GM18505 (cell line): Measurements from ENCODE around the gene NPBWR2.
"Not testable (repeated sequence)": the region's sequence is repeated elsewhere in the genome, so short reads cannot be mapped to it uniquely, and the experiment has no call there.

Source experiments
- ATAC-seq: cut with Tn5 transposase; IDR thresholded peaks from one replicate; pipeline ENCODE4 v1.9.1; 2021; ENCODE audit not compliant: unreplicated experiment
- POLR2A ChIP-seq: IDR thresholded peaks from 4 replicates; pipeline ENCODE4 v1.6.1; 2011; ENCODE audit warnings: borderline replicate concordance; ENCODE audit not compliant: insufficient read depth, insufficient read length; ENCODE audit errors: extremely low read depth

Gene NPBWR2

DNA sequence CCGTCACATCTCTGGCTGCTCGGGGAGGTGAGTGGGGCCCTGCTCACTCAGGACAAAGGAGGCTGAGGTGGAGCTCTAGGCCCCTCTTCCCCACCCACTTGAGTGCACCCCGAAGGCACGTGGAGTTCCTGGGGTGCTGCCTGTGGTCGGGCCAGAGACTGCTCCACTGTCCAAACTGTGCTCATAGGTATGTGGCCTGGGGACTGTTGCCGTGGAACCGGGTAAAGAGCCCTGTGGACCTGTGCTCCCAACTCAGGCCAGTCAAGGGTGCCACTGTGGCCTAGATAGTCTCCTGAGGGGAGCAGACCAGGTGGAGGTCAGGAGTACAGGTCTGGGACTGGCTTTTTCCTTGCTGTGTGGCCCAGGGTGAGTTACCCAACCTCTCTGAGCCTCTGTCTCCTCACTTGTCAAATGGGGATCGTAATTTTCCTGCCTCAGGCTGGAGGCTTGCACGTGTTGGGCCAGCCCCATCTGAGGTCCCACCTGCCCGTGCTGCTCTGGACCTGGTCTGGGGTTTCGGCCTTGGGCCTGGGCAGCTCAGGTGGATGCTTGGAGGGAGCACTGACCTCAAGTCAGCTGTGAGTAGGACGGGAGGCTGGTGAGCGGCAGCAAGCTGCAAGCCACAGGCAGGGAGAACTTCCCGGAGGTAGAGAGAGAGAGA is 12.4 kb upstream of the NPBWR2 start:
- no peak for TF ChIP-seq POLR2A
- no peak for ATAC-seq

DNA sequence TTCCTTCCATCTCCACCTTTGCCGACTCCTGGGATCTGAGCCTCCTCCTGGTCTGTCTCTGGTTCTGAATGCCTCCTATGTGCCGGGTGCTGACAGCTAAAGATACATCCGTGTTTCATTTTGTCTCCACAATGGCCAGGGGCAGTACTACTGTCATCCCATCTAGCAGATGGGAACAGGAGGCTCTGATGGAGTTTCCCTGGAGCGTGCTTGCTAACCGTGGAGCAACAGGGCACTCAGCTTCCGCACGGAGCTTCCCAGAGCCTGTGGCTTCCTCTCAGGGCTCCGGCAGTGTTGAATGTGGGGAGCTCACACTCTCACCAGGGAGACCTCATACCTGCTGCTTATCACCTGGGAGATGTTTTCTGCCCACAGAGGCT is 11.9 kb upstream of the NPBWR2 start:
- TF ChIP-seq POLR2A = no peak
- no peak for ATAC-seq

DNA sequence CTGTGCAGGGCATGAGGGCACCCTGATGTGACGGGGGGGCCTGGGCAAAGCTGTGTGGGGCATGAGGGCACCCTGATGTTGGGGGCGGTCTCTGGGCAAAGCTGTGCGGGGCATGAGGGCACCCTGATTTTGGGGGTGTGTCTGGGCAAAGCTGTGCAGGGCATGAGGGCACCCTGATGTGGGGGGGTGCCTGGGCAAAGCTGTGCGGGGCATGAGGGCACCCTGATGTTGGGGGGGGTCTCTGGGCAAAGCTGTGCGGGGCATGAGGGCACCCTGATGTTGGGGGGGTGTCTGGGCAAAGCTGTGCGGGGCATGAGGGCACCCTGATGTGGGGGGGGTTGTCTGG is 10.0 kb upstream of the NPBWR2 start:
- ATAC-seq = not testable (repeated sequence)

DNA sequence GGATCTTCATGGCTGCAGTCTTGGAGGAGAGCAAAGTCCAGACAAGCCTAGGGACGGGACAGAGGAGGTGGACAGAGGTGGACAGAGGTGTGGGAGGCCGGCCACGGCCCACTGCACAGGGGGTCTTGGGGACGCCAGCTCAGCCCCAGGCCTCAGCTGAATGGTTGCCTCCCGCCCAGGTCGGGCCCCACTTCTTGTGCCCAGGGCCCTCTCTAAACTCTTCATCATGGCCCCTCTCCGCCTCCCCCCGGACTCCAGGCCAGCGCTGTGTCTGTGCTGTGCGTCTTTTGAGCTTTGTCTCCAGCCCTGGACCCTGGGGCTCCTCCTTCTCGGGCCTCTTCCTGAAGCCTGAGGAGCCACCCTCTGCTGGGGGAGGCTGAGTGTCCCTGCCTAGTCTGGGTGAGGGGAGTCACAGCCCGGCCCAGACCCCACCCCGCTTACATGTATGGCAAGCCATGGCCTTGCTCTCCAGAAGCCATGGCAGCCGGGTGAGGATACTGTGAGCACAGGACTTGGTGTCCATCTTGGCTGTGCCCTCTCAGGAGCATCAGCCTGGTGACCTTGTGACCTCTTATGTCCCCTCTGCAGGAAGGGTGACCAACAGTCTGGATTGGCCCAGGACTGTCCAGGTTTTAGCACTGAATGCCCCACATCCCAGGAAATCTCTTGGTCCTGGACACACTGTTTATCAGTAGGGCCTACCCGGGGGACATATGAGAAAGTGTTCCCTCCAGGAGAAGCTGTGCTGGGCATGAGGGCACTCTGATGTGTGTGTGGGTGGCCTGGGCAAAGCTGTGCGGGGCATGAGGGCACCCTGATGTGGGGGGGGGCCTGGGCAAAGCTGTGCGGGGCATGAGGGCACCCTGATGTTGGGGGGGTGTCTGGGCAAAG is 9.4 kb upstream of the NPBWR2 start:
- ATAC-seq = no peak
- no peak for TF ChIP-seq POLR2A

DNA sequence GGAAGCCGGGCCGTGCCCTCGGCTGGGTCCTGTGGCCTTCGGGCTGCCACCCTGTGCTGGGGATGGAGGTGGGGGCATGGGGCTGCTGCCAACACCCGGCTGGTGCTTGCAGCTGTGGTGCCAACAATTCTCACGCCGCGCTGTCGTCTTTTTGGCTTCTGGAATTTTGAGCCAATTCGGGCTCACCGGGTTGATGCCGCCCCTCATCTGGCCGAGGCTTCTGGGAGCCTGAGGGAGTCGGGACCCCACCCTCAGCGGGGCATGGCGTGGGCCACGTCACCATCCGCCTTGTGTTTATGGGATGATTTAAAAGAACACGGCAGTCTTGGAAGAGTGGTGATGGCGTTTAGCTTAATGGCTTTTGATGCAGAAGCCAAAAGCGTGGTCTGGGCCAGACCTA is 8.7 kb upstream of the NPBWR2 start:
- TF ChIP-seq POLR2A = no peak
- ATAC-seq = no peak

DNA sequence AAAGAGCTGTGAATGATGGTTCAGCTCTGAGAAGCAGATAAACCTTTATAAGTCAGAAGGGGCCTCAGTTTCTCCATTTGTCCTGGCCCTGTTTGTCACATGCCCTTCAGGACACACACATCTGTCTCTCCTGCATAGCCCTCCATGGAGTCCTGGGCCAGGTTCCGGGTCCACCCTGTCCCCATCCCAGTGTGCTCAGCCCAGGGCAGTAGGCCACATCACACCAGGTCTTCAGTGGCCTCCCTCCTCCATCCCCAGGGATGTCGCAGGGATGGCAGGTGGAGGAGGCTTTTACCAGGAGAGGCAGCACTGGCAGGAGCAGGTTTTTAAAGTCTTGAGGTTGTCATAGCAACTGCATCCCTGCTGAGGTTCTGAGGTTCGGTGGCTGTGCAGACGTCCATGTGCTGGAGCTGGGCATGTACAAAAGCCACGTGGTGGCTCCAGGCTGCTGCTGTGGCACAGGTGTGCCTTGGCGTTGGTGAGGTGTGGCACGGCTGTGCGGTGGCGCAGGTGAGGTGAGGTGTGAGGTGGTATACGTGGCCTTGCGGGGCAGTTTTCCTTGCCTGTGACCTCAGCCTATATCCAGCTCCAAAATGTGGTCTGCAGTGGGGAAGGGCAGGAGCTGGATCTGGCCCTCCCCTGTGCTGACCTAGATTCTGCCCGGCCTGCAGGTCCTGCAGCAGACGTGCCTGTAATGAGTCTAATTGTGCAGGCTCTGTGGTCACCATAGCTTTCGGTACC is 8.0 kb upstream of the NPBWR2 start:
- TF ChIP-seq POLR2A = no peak
- ATAC-seq = no peak

DNA sequence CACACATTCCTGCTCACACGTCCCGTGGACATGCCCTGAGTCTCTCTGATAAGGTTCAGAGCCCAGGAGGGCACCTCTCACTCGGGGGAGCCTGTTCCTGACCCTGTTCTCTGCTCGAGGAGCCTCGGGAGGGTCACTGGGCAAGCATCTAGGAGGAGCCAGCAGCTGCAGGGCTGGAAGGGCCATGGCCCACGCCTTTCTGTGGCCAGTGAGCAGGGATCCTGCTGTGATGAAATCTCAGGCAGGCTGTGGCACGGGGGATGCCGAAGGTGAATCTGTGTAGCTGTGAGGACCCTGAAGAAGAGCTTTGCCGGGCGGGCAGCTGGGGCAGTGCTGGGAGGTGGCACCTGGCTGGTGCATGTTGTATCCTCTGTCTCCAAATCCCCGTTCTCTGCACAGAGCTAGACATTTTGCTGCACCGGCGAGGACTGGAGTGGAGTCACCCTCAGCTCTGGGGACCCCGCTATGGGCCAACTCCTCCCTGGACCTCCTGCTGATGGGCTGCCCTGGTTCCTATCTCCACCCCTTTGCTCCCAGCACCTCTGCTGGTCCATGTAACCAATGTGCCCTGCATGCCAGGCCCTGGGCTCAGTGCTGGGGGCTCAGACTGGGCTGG is 7.1 kb upstream of the NPBWR2 start:
- ATAC-seq = no peak
- no peak for TF ChIP-seq POLR2A

DNA sequence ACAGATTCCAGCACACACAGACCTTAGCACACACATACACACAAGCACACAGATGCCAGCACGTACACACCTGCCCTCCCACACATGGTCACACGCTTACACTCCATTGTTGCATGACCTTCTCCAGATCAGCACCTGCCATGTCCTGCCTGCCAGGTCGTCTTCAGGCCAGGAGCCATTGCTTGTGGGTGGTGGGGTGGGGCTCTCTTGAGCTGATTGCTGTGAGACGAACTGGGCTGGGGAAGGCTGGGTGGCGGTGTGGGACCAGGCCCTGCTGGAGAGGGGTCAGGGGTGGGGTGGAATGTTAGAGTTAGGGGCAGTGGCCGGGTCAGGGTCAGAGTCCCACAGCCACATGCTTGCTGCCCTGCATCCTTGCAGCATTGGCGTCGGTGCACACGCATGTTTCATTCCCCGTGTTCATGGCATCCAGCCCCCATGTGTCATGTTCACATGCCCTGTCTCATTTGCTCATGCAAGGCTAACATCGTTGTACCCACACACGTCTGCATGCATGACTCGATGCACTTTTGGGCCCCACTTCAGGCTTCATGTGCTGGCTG is 6.5 kb upstream of the NPBWR2 start:
- no peak for ATAC-seq
- TF ChIP-seq POLR2A = no peak

DNA sequence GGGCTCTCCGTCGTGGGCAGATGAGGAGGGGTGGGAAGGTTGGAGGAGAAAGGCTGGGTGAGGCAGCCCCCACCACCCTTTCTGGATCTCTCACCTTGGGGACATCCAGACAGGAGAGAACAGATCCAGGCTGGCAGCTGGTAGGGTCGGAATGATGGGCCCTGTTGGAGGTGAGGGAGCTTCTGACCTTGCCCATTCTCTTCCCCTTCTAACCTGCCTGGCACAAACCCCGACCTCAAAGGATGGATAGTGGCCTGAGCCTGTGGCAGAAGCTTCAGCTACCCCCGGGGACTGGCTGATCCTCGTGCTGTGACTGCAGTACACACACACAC is 6.0 kb upstream of the NPBWR2 start:
- no peak for ATAC-seq
- TF ChIP-seq POLR2A = no peak

DNA sequence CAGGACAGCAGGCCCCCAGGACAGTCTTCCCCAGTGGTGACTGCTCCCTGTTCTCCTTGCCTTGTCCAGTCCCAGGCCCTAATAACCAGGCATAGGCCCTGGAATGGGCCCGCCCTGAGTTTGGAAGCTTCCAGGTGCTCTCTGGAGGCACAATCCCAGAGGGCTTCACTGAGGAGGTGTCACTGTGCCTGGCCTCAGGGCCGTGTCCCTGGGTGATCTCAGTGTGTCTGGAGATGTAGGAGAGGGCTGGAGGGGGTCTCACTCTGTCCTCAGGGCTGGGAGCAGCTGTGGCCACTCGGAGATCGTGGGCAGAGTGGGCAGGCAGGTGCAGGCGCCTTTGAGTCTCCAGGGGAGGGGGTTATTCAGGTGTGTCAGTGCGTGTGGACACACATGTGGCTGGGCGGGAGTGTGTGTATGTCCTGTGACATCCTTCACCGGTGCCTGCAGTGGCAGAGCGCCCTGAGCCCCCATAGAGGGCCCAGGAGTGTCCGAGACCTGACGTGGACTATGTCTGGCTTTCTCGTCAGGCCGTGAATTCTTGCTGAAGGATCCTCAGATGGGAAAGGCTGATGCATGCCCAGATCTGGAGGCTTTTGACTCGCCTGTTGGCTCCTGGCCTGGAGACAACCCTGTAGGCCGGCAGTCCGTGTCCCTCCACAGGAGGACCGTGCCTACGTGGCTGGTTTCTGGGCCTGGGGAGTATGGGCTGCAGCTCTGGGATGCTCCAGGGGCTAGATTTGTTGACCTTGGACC is 5.5 kb upstream of the NPBWR2 start:
- no peak for ATAC-seq
- no peak for TF ChIP-seq POLR2A

DNA sequence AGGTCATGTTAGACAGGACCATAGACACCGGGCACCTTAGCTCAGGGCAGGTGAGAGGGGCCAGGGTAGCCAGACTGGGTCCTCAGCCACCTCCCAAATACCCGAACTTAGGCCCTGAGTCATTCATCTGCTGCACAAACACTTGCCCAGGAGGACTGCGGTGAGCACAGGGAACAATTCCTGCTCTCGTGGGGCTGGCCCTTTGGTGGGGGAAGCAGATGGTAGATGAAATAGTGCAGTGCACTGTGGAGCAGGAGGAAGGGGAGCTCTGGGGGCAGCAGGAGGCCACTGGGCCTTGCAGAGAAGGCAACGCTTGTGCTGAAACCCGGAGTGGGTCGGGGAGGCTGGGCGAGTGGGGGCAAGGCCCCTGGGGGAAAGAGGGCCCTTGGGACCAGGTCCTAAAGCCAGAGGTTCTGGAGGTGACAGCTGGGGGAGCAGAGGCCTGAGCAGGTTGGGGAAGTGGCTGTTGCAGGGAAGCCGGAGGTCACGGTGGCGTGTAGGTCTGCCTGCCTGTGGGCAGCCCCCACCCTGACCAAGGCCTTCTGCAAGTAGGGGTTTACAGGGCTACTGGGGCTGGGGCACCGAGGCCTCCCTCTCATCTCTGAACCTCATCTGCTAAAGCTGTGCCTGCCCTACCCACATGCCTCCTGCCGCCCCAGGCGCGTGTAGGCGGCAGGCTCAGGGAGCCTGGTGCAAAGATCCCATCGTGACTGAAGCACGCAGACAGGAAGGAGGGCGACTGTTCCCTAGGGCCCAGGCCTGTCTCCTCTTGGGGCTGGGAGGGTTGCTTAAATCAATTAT is 4.7 kb upstream of the NPBWR2 start:
- TF ChIP-seq POLR2A = no peak
- no peak for ATAC-seq
